HepG2 (cell line): Measurements from ENCODE around the gene SLC4A8. TPM values are rescaled to one million over a fixed set of nuclear protein-coding genes. Genes with fewer than 3 reads are reported as not detected.
A peak's percentile ranks its signal among the peaks of the same experiment; 100 is the strongest.

ENCODE experiments used
- ATAC-seq: fragments of 200-7000 bp; cut with Tn5 transposase; 3 replicates; pipeline ENCODE4 v1.9.1; 2020; ENCODE audit warnings: mild to moderate bottlenecking, moderate library complexity
- BruUV-seq: library from RNA; stranded (reverse); fragments of 400-500 nt; replicated peaks from 2 replicates; lab custom pipeline; 2021; lab: Mats Ljungman, UMichigan
- CTCF ChIA-PET: fragments of 300-600 bp; formaldehyde crosslinking; extraction: SDS; loops from one replicate; lab custom pipeline; 2021; ENCODE audit warnings: low total read pairs, inconsistent platforms, low intra/inter-chr PET ratio; lab: Yijun Ruan, JAX
- POLR2A ChIA-PET: fragments of 350-600 bp; sonication (Branson Sonifier 250); formaldehyde crosslinking; loops from one replicate; lab custom pipeline; 2020; ENCODE audit warnings: antibody characterized with exemption, inconsistent platforms; lab: Yijun Ruan, JAX
- DNase-seq: peaks from one replicate; pipeline ENCODE4 v3.0.0-alpha.2; 2015; ENCODE audit warnings: low spot score
- FAIRE-seq: peaks from 3 replicates; lab custom pipeline; 2011; peaks lifted over from hg19 to GRCh38; lab: Jason Lieb, UNC
- H2AFZ ChIP-seq: one replicate; pipeline ENCODE4 v1.6.1; 2011; ENCODE audit warnings: low read length, inconsistent platforms
- H3K27ac ChIP-seq: fragments of 300-600 bp; 3 replicates; pipeline ENCODE4 v1.8.0; 2011; ENCODE audit warnings: mixed run types, mild to moderate bottlenecking, mixed read lengths, low read length, inconsistent platforms; ENCODE audit not compliant: insufficient read depth; ENCODE audit errors: extremely low read length
- H3K27me3 ChIP-seq, 2 experiments: fragments of 200-600 bp in 1 of 2; 2 replicates in 1 of 2; 3 replicates in 1 of 2; pipeline versions ENCODE4 v1.6.0 to v1.8.0; 2011; ENCODE audit warnings: low read length in 2 of 2, mild to moderate bottlenecking in 2 of 2, moderate library complexity in 2 of 2, inconsistent platforms in 1 of 2; ENCODE audit not compliant: insufficient read depth in 2 of 2, control insufficient read depth in 1 of 2
- H3K36me3 ChIP-seq, 2 experiments: fragments of 200-600 bp in 1 of 2; replicated peaks in 1 of 2; 2 replicates in 1 of 2; 3 replicates in 1 of 2; pipeline versions ENCODE4 v1.5.1 to v1.8.0; 2011; ENCODE audit warnings: low read length in 2 of 2, inconsistent platforms in 1 of 2; ENCODE audit not compliant: insufficient read depth in 2 of 2, control insufficient read depth in 1 of 2
- H3K4me1 ChIP-seq: 2 replicates; pipeline ENCODE4 v1.5.1; 2012; ENCODE audit warnings: low read length, inconsistent platforms; ENCODE audit not compliant: insufficient read depth
- H3K4me2 ChIP-seq: 2 replicates; pipeline ENCODE4 v1.6.0; 2011; ENCODE audit warnings: low read depth, low read length, inconsistent platforms
- H3K4me3 ChIP-seq, 3 experiments: fragments of 200-600 bp in 1 of 3; sonication (generic), shearing (Covaris generic) in 1 of 3; replicated peaks in 1 of 3; 2 replicates each; pipeline ENCODE4 v1.5.1; 2011 to 2016; ENCODE audit warnings: low read length in 3 of 3, inconsistent platforms in 2 of 3, low read depth in 2 of 3, mild to moderate bottlenecking in 2 of 3, control low read depth in 1 of 3, mixed read lengths in 1 of 3; ENCODE audit not compliant: insufficient read depth in 1 of 3
- H3K79me2 ChIP-seq: one replicate; pipeline ENCODE4 v1.6.1; 2011; ENCODE audit warnings: low read length, inconsistent platforms; ENCODE audit not compliant: insufficient read depth
- H3K9ac ChIP-seq: 2 replicates; pipeline ENCODE4 v1.6.0; 2011; ENCODE audit warnings: mild to moderate bottlenecking, low read depth, low read length, inconsistent platforms; ENCODE audit not compliant: insufficient read depth
- H3K9me3 ChIP-seq: 2 replicates; pipeline ENCODE4 v1.5.1; 2012; ENCODE audit warnings: mild to moderate bottlenecking, low read length
- H4K20me1 ChIP-seq: 2 replicates; pipeline ENCODE4 v1.6.0; 2011; ENCODE audit warnings: inconsistent platforms, mild to moderate bottlenecking, low read length, moderate library complexity; ENCODE audit not compliant: insufficient read depth
- ETS1 ChIP-seq: sonication (generic); formaldehyde crosslinking; IDR thresholded peaks from 2 replicates; pipeline ENCODE4 v1.4.0; 2020; ENCODE audit warnings: missing genetic modification reagents
- KLF6 ChIP-seq: IDR thresholded peaks from 2 replicates; pipeline ENCODE4 v1.8.0; 2016; ENCODE audit warnings: missing biosample characterization, missing genetic modification reagents
- MNT ChIP-seq: fragments of 450-650 bp; IDR thresholded peaks from 2 replicates; pipeline ENCODE4 v1.6.1; 2016
- TP53 ChIP-seq: sonication (generic); formaldehyde crosslinking; conservative IDR thresholded peaks from 2 replicates; pipeline ENCODE4 v1.4.0; 2020; ENCODE audit warnings: missing genetic modification reagents
- ZNF615 ChIP-seq: sonication (generic); formaldehyde crosslinking; IDR thresholded peaks from 2 replicates; pipeline ENCODE4 v1.5.0; 2020; ENCODE audit warnings: mild to moderate bottlenecking, missing genetic modification reagents, borderline replicate concordance
- WGBS: methylation state at CpG from one replicate; pipeline ENCODE4 v1.1.6; 2017; ENCODE audit warnings: low lambda C conversion rate; 5-methylcytosine and 5-hydroxymethylcytosine counted together
- in situ Hi-C: cut with HindIII; loops from 2 replicates; pipeline ENCODE4 v1.10.0; 2017; ENCODE audit warnings: low pct_unique_long_range_greater_than_20kb; ENCODE audit not compliant: extremely low pct_ligation_motif_present
- intact Hi-C: fragments of 100-400 bp; cut with micrococcal nuclease; formaldehyde crosslinking; loops from one replicate; pipeline ENCODE4 v1.10.0; 2022; ENCODE audit not compliant: unreplicated experiment
- polyA plus RNA-seq, 8 experiments: library from polyadenylated mRNA; depleted of rRNA in 3 of 8; stranded (reverse) in 7 of 8; unstranded in 1 of 8; fragments of >200 nt; fragmentation: Illumina TruSeq in 4 of 8; extraction: Trizol in 4 of 8; gene quantifications; 2 replicates each; pipeline versions ENCODE4 v1.2.1 to v1.2.3, GENCODE V29; 2011 to 2016; ENCODE audit warnings: low read depth in 4 of 8, missing spikeins in 1 of 8, mixed read lengths in 1 of 8; ENCODE audit not compliant: insufficient read depth in 1 of 8
- total RNA-seq, 5 experiments: library from RNA; depleted of rRNA; stranded (reverse); fragments of >200 nt; fragmentation: Illumina TruSeq; extraction: Trizol; gene quantifications; 2 replicates each; pipeline ENCODE4 v1.2.3, GENCODE V29; 2016; ENCODE audit warnings: low read depth in 1 of 5

Gene SLC4A8
- total and polyA plus RNA-seq, 2 of the 13 experiments (the other 11 are each of a cell fraction or from before 2014, with no cell fraction given) = under 0.01 to 0.07 TPM

GRCh38 chr12:51530208-51530607 lies 105.6 kb downstream of the SLC4A8 start:
- Histone ChIP-seq H3K4me3 (no peak overlapping the region), H3K4me1 (no peaks in the 10 kb centered on the region; the same call in 1 of the 2 replicates), H3K36me3 (no peaks in the 10 kb centered on the region), H3K9ac (no peak overlapping the region), H3K79me2 (no peaks in the 10 kb centered on the region), H2AFZ (no peak overlapping the region), H3K9me3 (no peaks in the 10 kb centered on the region), H4K20me1 (no peaks in the 10 kb centered on the region), H3K27me3 (peaks cover 0 to 17% of the 10 kb centered on the region in 2 experiments; a peak in 2 of 5 replicates), H3K27ac (no peak overlapping the region), H3K4me2 (no peak overlapping the region)
- BruUV-seq = no TSS peak
- intact Hi-C loops (loop anchor here (5.0 kb wide), 1 partner anchor 282 kb away; a partner anchor contains a TSS), in situ Hi-C loops (loop anchor here (10.0 kb wide), 1 partner anchor 285 kb away; a partner anchor contains a TSS)
- ATAC-seq (no peak), DNase-seq (no peak), FAIRE-seq (no peak)
- ChIA-PET CTCF (interaction anchor here (3.4 kb wide), 1 partner anchor 108 kb away, joined by 39 read pairs; no protein-coding TSS in a partner anchor), POLR2A (no interaction called here)
- peak; percentile 99 for TF ChIP-seq MNT
- TF ChIP-seq ETS1 = no peak
- TF ChIP-seq TP53 = no peak
- no peak for TF ChIP-seq ZNF615 (CRISPR knock-in tag)
- TF ChIP-seq KLF6 (CRISPR knock-in tag) = no peak
- 36% methylated on average over 4 of the region's 4 CpGs for WGBS
